Uterus (tissue), 4 donors: ENCODE data around the gene HRC. TPM values are rescaled to one million over a fixed set of nuclear protein-coding genes. Genes with fewer than 3 reads are reported as not detected.
"Not testable (repeated sequence)": the region's sequence is repeated elsewhere in the genome, so short reads cannot be mapped to it uniquely, and the experiment has no call there.

Experiments used
- DNase-seq, 2 donors: peaks; one replicate each; pipeline ENCODE4 v3.0.0-alpha.2; 2019 to 2020
- H3K27ac ChIP-seq, 2 donors: fragments of 200-600 bp; sonication (generic); 1 replicate in 1 of 2; 2 replicates in 1 of 2; pipeline ENCODE4 v1.5.1; 2016 to 2018
- H3K27me3 ChIP-seq, 2 donors: fragments of 200-600 bp; sonication (generic); one replicate each; pipeline ENCODE4 v1.5.1; 2018 to 2019; ENCODE audit warnings: control low read depth in 1 of 2
- H3K36me3 ChIP-seq, 2 donors: fragments of 200-600 bp; sonication (generic); one replicate each; pipeline ENCODE4 v1.5.1; 2019; ENCODE audit warnings: control low read depth in 1 of 2
- H3K4me1 ChIP-seq, 2 donors: fragments of 200-600 bp; sonication (generic); one replicate each; pipeline ENCODE4 v1.5.1; 2018 to 2019; ENCODE audit warnings: control low read depth in 1 of 2
- H3K4me3 ChIP-seq, 2 donors: fragments of 200-600 bp; sonication (generic); 1 replicate in 1 of 2; 2 replicates in 1 of 2; pipeline ENCODE4 v1.5.1; 2018 to 2019; ENCODE audit warnings: mild to moderate bottlenecking in 1 of 2
- H3K9me3 ChIP-seq, 2 donors: fragments of 200-600 bp; sonication (generic); one replicate each; pipeline ENCODE4 v1.5.1; 2019; ENCODE audit warnings: control low read depth in 1 of 2
- CTCF ChIP-seq, 4 experiments: fragments of 200-600 bp in 2 of 4; fragments of 450-650 bp in 2 of 4; sonication (generic) in 2 of 4; IDR thresholded peaks; one replicate each; pipeline ENCODE4 v1.5.1; 2016 to 2019; ENCODE audit warnings: antibody characterized with exemption in 4 of 4, mild to moderate bottlenecking in 2 of 4, moderate library complexity in 1 of 4
- POLR2A ChIP-seq, 2 donors: fragments of 450-650 bp; IDR thresholded peaks; one replicate each; pipeline ENCODE4 v1.6.1; 2016; ENCODE audit warnings: antibody characterized with exemption in 2 of 2, mild to moderate bottlenecking in 1 of 2, moderate library complexity in 1 of 2
- intact Hi-C: fragments of 100-400 bp; cut with DNase I; formaldehyde crosslinking; loops from one replicate; pipeline ENCODE4 v1.15.1; 2023; ENCODE audit warnings: low total_unique reads
- total RNA-seq, 4 donors: library from RNA; depleted of rRNA in 3 of 4; stranded (reverse); fragments of >200 nt in 3 of 4; gene quantifications; one replicate each; pipeline versions ENCODE4 v1.1.0 to v1.2.4, GENCODE V29; 2014 to 2023
- donor health status: DM: yes; HTN: yes; CAD: no.

HRC gene
- total RNA-seq, 4 donors from 2014 or later: 0.51 to 13.5 (median 6.6) TPM

GRCh38 chr19:49186108-49186507 lies 30.9 kb upstream of the HRC start:
- H3K36me3 ChIP-seq: no peaks in the 10 kb centered on the region
- no peak for TF ChIP-seq POLR2A (IDR thresholded peaks at IDR 0.05)
- no peak for TF ChIP-seq CTCF (IDR thresholded peaks at IDR 0.05)
- no peak overlapping the region for H3K4me3 ChIP-seq
- H3K4me1 ChIP-seq: no peaks in the 10 kb centered on the region
- intact Hi-C loops: no loop called here
- no peak for DNase-seq
- no peak overlapping the region for H3K27ac ChIP-seq
- no peaks in the 10 kb centered on the region for H3K27me3 ChIP-seq
- H3K9me3 ChIP-seq: no peaks in the 10 kb centered on the region

GRCh38 chr19:49182848-49183375 lies 27.7 kb upstream of the HRC start:
- Histone ChIP-seq H3K36me3 (no peaks in the 10 kb centered on the region), H3K27ac (no peak overlapping the region), H3K4me1 (no peaks in the 10 kb centered on the region), H3K27me3 (no peaks in the 10 kb centered on the region), H3K4me3 (no peak overlapping the region), H3K9me3 (no peaks in the 10 kb centered on the region)
- intact Hi-C loops: no loop called here
- TF ChIP-seq CTCF (IDR thresholded peaks at IDR 0.05) (no peak), POLR2A (IDR thresholded peaks at IDR 0.05) (no peak)
- no peak for DNase-seq

- H3K36me3 ChIP-seq, intact Hi-C loops, H3K27me3 ChIP-seq: not testable (repeated sequence)
These were observed 27.0 kb upstream of the HRC start for GRCh38 chr19:49182010-49182847.

GRCh38 chr19:49180659-49181058 lies 25.5 kb upstream of the HRC start:
- intact Hi-C loops: no loop called here
- Histone ChIP-seq H3K36me3 (no peaks in the 10 kb centered on the region), H3K9me3 (no peaks in the 10 kb centered on the region), H3K4me1 (no peaks in the 10 kb centered on the region), H3K27ac (no peak overlapping the region), H3K27me3 (no peaks in the 10 kb centered on the region), H3K4me3 (no peak overlapping the region)
- DNase-seq: no peak
- TF ChIP-seq POLR2A (IDR thresholded peaks at IDR 0.05): no peak

More at GRCh38 chr19:49182010-49182847, 27.0 kb upstream of the HRC start:
- H3K9me3 ChIP-seq, H3K27ac ChIP-seq, H3K4me3 ChIP-seq, DNase-seq, H3K4me1 ChIP-seq: not testable (repeated sequence)

- H3K9me3 ChIP-seq: no peaks in the 10 kb centered on the region
- TF ChIP-seq CTCF (IDR thresholded peaks at IDR 0.05) (no peak), POLR2A (IDR thresholded peaks at IDR 0.05) (no peak)
- no peak overlapping the region for H3K27ac ChIP-seq
- no peaks in the 10 kb centered on the region for H3K27me3 ChIP-seq
- no peaks in the 10 kb centered on the region for H3K4me1 ChIP-seq
- no peaks in the 10 kb centered on the region for H3K36me3 ChIP-seq
- H3K4me3 ChIP-seq: no peak overlapping the region
- intact Hi-C loops: no loop called here
- no peak for DNase-seq
These were observed 18.0 kb upstream of the HRC start for GRCh38 chr19:49173198-49173597.

- TF ChIP-seq POLR2A (IDR thresholded peaks at IDR 0.05) (no peak), CTCF (IDR thresholded peaks at IDR 0.05) (no peak)
- intact Hi-C loops: no loop called here
- Histone ChIP-seq H3K9me3 (no peaks in the 10 kb centered on the region), H3K4me1 (no peaks in the 10 kb centered on the region), H3K27me3 (no peaks in the 10 kb centered on the region), H3K36me3 (no peaks in the 10 kb centered on the region), H3K27ac (no peak overlapping the region), H3K4me3 (no peak overlapping the region)
- DNase-seq: no peak
These were observed 13.2 kb upstream of the HRC start for GRCh38 chr19:49168421-49168820.
